GM18520 (cell line): ENCODE data around the gene KNG1.

Experiments
- ATAC-seq: cut with Tn5 transposase; IDR thresholded peaks from one replicate; pipeline ENCODE4 v1.9.1; 2021; ENCODE audit not compliant: unreplicated experiment

Gene KNG1

DNA sequence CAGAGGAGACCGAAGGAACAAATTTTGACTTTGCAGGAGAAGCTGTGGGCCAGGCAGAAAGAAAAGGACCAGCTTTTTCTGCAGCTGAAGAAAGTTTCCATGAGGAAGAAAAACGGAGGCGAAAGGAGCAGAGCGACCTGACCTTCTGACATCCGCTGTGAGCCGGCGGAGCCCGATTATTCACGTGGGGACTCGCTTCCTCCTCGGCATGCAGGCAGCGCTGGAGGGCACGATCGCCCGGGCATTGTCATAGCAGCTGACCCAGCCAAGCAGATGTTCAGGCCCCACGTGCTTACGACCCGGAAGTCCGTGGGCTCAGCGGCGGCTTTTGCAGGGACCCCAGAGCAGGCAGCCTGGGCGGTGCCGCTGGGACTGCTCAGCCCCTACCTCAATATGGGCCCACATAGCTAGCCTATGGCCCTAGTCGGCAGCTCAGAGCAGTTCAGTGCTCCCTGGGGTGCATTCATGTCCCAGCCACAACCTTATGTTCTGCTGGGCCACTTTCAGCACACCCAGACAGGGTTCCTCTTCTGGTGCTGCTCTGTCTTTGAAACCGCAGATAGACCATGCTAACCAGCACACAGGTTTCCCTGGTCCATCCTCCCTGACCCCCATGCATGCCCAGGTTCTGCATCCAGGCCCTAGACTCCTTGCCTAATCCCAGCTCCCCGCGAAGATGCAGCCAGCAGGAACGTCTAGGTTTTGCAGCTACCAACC is 55.7 kb downstream of the KNG1 start:
- ATAC-seq: peak; percentile 89

DNA sequence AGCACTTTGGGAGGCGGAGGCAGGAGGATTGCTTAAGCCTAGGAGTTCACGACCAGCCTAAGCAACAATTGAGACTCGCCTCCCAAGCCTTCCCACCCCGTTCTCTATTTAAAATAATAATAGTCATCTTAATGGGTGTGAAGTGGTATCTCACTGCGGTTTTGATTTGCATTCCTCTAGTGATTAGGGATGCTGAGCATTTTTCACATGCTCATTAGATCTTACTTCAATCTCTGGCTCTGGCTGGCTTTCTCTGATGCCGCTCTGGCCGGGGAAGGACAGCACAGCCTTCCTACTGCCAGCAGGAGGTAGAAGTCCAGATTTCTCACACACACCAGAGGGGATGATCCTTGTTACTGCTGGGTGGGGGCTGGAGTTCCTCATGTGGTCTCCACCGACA is 58.8 kb downstream of the KNG1 start:
- no peak for ATAC-seq

DNA sequence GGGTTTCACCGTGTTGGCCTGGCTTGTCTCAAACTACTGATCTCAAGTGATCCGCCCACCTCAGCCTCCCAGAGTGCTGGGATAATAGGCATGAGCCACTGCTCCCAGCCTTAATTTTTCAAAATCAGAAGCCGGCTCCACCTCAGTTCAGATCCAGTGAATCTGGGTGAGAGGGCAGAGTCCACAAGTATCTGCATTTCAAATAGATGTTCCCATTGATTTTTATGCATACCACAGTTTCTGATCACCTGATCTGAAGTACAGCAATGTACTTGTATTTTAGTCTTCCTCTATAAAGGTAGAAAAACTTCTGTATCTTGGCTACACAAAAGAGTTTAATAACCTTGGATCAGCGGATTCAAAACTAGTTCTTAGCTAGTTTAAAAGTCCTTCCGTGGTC is 62.0 kb downstream of the KNG1 start:
- no peak for ATAC-seq

DNA sequence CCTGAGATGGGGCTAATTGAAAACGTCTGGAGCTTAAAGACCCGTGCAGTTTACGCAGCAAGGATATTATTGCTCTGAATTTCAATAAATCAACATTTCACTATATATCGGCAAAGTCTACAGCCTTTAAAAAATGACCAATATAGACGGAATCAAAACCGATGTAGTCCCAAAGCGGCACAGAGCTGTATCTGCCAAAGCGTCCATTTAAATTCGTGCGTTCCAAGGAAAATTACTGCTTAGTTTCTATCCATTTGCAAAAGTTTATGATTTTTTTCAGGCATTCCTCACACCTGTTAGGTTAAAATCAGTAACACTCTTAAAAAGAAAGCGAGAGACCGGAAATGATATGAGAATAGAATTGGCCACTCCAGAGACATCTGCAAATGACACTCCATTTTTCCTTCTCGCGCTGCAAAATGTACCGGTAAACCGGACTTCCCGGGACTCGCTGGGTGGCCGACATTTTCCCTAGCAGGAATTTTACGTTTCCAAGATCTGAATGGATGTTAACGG is 65.4 kb downstream of the KNG1 start:
- peak; percentile 9 for ATAC-seq

DNA sequence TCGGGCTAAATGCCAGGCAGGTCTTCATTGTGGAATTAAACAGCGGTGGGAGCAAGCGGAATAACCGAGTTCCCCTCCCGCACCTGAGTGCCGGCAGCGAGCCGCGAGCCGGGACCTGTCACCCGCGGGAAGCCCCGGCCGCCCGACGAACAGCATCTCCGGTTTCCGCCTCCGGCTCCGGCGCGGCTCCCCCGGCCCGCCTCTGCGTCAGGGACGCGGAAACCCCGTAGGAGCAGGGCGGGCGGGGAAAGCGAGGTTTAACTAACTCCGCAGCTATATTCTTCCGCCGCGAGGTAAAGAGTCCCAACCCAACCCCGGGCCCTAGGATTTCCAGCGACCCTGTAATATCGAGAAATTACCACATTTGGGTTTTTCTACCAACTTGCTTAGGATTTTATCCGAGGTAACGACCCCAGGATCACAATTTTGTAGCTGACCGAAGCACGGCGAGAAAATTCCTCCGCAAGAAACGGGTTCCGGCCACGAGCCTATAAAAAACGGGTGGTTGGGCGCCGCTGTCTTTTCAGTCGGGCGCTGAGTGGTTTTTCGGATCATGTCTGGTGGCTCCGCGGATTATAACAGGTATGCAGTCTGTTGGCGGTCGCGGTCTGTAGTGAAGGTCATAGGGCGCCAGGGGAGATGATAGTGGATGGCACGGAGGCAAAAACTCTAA is 66.0 kb downstream of the KNG1 start, which contains the start of gene EIF4A2:
Gene EIF4A2 (plus strand): TSS at position 520 of the 673 bp plus-strand sequence. CDS start 34 bp downstream, at position 554.
- peak; percentile 46 for ATAC-seq

DNA sequence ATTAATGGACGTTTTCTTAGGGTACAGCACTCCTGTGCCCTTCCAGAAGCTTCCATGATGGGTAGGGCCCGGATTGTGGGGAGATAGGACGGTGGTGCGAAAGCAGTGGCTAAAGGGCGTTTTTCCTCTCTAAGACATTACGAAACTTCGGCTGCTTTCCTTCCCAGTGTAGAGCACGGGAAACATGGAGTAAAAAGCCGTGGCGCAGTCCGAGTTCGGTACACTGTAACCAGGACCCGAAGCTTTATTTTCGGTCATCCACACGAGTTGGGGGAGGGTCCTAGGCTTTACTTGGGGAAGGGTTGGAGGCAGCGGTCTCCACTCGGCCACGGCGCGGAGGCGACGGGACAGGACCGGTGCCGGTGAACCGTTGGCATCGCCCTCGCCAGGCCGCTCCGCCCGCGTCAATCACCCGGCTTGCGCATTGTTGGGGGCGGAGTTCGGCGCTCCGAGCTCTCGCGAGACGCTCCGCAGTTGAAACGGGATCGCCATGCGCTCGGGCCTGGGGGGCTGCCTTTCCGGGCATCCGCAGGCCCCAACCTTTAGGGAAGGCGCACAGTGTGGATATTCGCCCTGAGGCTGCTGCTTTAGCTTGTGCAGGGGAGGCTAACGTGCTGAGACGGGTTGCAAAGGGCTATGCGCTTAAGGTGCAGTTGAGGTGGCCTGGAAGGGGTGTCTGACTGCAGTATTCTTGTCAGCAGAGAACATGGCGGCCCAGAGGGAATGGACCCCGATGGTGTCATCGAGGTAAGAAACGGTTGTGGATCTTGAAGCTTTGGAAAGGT is 66.8 kb downstream of the KNG1 start:
- peak; percentile 26 for ATAC-seq

DNA sequence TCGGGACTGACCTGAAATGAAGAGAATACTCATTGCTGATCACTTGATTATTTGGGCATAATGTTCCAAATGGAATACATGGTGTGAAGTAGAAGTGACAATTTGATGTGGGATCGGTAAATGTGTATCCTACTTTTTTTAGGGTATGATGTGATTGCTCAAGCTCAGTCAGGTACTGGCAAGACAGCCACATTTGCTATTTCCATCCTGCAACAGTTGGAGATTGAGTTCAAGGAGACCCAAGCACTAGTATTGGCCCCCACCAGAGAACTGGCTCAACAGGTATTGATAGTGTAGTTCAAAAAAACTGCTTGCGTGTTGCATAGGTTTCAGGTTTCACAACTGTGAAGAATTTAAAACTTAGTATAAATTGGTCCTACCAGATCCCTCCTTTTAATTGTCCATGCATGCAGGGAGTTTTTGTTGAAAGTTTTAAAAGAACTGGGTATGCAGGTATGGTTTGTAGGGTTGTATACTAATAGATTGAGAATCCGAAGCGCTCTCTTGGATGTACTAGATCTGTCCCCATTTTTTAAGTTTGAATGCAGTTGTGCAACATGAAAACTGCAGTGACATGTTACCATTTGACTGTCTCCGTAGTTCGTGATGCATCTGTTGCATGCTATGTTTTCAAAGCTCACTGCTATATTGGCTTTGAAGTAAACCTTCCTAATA is 67.8 kb downstream of the KNG1 start:
- no peak for ATAC-seq

DNA sequence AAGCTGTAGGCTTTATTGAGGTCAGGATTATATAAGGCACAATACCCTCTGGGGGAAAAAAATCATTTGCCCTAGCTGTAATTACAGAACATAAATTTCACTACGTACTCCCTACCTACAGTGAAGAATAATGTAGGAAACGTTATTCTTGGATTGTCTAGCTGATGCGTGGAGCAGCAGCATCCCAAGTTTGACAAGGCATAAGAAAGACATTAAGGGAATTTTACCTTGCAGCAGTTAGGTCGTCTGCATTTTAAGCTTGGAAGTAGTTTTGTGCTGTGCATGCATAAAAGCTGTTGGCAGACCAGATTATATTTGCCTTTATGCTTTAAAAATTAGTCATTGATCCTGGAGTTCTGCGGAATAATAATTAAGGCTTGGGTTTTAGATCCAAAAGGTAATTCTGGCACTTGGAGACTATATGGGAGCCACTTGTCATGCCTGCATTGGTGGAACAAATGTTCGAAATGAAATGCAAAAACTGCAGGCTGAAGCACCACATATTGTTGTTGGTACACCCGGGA is 68.4 kb downstream of the KNG1 start:
- ATAC-seq: no peak

DNA sequence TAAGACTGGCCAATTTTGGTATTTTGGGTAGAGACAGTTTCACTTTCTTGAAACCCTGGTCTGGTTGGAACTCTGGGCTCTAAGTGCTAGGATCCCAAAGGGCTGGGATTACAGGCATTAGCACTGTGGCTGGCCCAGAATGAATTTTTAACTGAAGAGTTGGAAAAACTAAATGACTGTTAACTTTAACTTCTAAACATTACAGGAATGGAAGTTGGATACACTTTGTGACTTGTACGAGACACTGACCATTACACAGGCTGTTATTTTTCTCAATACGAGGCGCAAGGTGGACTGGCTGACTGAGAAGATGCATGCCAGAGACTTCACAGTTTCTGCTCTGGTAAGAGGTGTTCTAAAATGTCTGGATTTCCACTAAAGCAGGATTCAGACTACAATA is 69.8 kb downstream of the KNG1 start:
- no peak for ATAC-seq

DNA sequence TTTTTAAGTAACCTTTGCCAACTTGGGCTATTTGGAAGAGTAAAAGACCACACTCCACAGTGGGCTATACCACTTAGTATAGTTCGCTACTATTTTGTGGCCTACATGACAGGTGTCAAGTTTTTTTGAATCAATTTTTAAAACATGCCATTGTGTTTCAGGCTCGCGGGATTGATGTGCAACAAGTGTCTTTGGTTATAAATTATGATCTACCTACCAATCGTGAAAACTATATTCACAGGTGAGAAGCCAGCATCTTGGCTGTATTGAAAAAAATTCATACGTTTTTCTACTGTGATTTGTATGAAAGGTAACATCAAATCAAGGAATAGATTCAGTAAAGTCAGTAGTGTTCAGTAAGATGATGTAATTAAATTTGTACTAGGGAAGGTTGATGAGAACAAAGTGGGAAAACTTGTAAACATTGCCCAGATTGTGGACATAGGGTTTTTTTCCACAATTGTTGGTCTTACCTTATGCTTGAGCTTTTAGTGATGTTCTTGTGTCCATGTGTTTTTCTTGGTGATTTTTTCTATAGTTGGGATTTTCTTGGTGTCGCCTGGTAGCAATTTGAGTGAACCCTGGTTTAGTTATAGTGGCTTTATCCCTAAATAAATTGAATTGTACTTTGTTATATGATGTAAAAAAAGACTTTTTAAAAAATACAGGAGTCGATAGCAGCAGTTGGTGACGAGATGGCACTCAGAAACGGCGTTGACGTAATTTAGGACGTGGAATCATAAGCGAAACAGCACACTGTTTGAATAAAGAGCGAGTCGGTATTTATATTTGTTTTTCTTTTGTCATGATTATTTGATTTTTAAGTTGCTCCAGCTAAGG is 70.7 kb downstream of the KNG1 start:
- ATAC-seq: no peak

DNA sequence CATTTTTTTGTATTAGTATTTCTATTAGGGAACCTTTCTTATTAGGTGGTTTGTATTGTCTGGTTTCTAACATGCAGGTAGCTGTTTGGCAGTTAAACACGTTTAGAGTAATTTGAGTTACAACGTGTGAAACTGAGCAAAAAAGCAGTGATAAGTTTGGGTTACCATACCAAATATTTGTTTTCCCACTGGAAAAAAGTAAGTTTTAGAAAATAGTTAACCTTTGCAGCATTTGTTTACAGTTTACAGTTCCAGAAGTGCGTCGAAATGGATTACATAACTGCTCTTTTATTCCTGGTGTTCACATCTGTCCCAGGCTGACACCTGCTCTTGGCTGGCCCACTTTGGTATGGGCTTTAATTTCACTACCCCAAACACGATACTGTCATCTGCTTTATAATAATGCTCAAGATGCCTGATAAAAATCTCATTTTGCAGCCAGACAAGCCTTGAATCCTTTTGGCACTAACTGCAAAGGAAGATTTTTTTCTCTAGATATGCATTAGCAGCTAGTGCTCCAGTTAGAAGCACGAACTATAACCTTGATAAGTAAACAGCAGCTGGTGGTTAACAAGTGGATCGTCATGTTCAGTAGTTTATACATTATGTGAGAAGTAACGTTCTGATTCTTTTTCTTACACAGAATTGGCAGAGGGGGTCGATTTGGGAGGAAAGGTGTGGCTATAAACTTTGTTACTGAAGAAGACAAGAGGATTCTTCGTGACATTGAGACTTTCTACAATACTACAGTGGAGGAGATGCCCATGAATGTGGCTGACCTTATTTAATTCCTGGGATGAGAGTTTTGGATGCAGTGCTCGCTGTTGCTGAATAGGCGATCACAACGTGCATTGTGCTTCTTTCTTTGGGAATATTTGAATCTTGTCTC is 71.6 kb downstream of the KNG1 start:
- ATAC-seq: no peak

DNA sequence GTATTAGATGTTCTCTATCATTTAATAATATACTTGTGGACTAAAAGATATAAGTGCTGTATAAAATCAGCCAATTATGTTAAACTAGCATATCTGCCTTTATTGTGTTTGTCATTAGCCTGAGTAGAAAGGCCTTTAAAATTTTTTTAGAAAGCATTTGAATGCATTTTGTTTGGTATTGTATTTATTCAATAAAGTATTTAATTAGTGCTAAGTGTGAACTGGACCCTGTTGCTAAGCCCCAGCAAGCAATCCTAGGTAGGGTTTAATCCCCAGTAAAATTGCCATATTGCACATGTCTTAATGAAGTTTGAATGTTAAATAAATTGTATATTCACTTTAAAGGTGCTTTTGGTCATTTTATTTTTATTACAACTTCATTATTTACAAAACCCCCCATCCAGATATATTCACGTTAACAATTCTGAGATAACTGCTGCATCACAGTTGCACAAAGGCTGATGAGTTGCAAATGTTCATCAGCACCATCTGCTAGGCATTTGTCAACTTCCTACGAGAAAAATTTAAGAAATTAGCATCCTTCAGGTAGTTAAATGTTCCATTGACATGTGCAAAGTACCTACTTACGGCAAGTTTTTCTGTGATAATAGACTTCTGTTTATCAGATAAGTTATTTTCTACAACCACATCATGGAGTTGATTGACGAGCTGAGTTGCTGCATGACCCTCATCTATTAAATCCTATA is 72.5 kb downstream of the KNG1 start:
- no peak for ATAC-seq

DNA sequence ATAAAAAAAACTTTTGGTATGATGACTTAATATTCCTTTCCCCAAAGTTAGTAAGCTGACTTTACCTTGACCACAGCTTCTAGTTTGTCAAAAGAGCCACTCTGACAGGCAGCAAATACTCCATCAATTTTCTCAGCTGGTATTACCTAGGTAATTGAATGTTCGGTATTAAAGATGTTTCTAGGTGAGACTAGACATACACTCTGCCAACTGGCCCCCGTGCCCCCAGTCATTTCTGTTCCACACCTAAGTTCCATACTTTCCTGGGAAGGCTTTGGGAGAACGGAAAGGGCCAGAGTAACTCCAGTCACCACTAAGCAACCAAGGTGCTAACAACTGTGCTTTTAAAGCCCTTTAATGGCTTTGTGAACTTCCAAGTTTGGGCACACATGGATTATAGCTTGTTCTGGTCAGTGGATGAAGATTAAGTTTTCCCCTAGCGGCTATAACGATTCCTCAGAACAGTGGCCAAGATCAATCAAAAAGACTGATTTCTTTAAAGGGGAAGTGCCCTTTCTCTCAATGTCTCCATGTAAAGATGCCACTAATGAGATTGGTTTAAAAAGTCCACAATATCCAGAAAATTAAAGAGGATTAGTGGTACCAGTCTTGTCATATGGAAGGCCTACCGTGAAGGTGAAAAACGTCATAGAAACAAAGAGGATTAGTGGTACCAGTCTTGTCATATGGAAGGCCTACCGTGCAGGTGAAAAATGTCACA is 73.3 kb downstream of the KNG1 start:
- no peak for ATAC-seq
